ENCODE measurements around the gene MUL1.

The MUL1 gene

DNA sequence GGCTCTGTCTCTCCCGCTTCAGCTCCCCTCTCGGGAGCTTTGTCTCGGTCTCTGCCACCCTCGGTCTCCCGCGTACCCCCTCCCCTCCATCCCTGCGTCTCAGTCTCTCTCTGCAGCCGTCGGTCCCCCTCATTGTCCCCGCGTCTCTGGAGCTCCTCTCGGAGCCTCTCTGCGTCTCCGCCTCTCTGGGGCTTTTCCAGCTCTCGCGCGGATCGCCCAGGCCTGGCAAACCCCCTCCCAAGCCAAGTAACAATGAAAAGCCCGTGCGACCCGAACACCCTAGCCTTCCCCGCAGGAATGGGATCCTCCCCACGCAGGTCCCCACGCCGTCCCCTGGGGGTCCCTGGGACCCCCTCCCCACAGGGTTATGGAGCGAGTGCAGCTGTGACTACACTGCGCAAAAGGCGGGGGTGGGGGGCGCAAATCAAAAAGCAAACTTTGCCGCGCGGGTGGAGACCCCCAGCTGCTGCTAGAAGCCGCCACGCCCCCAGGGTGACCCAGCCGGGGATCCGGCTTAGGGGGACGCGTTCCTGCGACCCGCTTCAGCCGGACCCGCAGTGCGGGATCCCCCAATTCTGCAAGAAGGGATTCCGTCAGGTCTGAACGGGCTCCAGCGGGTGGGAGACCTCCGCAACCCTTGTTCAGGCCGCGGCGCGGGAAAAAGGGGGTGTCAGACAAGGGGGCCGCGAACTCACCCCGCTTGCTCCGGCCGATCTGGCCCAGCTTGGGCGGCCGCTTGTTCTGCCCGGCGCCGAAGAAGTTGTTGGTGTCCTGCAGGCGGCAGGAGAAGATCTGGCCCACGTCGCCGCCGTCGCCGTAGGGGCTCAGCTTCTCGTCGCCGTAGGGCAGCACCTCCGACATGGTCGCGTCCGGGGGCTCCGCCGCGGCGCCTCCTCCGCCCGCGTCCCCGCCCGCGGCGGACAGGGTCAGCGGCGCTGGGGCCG lies 23.2 kb downstream of the MUL1 start:
- no peak for DNase-seq

DNA sequence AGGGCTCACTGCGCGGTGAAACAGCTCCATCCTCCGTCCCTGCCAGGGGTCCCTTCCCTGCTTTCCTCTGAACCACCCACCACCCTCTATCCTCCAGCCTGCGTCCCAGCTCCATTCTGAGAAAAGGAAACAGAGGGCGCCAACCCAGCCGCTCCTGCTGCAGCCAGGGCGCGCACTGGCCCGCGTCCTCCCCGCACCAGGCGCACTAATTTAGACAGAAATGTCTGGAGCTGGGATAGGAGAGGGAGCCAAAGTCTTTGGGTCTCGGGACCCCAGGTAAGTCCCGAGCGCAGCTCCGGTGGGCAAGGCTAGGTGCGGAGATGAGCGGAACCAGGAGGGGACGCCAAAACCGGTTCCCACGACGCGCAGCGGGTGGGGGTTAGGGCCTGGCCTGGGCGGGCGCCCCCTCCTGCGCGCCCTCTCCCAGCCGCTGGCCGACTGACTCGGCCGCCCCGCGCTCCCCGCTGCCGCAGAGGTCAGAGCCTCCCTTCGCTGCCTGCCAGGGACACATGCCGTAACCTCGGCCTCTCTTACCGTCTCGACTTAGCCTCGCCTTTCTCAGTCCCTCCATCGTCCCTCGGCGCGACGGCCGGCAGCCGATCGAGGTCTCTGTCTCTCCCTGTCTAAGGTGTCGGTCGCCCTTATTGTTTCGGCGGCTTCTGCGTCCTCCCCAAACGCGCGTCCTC lies 24.0 kb downstream of the MUL1 start:
- no peak for DNase-seq

DNA sequence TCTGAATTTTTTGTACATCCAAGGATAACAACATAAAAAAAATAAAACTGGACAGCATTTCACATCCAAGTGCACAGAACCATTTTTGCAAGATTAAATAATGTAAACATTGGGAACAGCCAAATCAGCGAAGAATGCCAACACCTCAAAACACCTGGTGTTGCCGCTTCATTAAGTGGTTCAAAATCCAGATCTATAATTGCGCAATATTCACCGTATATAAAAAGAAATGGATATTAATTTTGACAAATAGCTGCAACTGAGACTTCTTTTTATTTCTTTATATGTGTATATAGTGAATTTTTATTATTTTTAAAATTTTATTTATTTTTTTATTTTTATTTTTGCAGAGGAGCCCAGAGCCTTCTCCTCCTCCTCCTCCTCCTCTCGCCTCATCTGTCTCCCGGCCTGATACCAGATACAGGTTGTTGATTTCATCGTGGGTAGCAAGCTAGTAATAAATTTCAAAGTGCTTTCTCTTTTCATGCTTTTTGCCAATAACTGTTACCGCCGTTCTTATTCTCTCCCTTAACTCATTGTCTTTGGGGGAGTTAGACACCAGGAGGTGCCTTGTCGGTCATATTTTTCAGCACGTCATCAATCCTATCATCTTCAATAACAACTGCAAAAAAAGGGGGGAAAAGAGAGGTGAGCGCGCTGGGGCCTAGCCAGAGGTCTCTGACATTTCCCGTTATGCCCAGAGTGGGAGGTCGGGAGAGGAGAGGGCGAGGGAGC lies 24.7 kb downstream of the MUL1 start:
- DNase-seq, result no peak

DNA sequence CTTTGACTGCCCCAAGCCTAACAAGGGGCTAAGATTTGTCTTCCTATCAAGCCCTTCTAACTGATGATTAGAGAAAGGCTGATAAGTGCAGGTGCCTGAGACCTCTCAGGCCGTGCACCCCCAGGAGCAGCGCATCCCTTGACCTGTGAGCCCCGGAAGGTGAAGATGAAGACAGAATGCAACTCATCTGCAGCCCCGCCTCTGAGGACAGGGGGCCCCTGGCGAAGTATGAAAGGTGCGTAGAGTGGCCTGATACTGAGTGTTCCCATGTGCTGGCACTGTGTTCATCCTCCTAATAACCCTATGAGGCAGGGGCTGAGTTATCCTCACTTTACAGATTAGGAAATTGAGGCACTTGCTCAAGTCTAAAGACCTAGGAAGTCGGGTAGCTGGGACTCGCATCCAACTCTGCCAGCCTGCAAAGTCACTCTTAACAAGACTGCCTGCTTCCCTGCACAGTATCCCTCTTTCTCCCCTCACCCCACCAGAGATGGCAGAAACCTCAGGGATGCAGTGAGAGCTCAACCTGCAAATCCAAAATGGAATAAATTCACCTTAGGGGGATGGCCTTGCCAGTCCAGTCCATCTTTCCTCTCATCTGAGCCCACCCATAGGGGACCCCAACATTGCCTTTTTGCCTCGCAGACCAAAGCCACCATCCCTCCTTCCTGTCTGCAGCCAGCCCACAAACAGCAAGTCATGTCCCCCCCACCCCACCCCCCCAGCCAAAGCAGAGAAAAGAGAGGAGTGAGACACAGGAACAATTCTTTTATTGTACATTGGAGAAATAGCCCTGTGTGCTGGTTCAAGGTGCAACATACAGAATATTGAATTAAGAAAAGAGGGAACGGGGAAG lies 26.1 kb downstream of the MUL1 start:
- no peak for DNase-seq

DNA sequence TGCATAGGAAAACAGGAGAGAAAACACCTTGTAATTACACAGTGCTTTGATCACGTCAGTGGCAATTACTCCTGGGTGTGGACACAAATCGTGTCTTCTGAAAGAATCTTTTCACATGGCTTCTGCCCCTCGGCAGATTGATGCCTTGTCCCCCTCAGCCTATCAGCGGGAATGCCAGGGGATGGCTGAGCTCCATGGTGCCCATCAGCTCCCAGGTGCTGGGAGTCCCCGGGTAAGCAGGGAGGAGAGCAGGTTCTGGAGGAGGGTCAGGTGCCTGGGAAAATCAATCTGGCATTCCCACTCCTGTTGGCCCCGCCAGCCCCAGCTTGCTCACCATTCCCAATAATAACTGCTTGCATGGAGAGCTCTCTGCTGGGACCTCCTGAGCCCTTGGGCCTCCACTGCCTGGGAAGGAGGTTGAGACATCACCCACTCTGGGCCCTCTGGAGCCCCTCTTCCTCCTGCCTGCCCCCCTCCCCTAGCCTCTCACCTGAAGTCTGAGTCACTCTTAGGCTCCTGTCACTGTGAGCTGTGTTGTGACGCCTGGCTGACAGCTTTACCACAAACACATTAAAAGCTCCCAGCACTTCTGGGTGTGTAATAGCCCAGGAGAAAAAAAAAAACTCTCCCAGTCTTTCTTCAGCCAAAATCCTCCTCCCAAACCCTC lies 26.9 kb downstream of the MUL1 start:
- no peak for DNase-seq

DNA sequence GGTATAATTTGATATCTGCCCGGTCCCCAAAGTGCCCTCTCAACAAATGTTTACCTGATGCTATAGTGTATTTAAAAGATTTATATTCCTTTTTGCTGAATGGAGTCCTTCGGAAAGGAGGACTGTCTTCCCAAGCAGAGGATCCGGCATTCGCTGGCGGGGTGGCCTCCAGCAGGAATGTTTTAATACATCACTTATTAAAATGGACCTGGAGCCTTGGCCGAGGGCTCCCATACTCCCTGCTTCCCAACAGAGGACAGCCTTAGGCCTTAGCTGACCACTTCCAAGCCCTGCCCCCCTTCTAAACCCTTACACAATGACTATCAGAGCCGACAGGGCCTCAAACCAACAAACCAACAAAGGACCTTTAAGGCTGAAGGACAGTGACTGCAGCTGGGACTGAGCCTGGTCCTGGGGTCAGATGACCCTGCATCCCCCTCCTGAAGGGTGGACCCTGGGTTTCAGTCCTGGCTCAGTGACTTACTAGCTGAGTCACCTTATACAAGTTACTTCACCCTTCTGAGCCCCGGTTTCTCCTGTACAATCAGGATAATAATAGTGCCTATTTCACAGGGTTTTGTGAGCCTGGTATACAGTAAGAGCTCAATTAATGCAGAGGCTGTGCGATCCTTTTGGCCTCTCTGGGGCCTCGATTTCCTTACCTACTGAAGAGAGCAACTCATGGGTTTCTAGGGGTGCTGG lies 27.6 kb downstream of the MUL1 start:
- no peak for DNase-seq

DNA sequence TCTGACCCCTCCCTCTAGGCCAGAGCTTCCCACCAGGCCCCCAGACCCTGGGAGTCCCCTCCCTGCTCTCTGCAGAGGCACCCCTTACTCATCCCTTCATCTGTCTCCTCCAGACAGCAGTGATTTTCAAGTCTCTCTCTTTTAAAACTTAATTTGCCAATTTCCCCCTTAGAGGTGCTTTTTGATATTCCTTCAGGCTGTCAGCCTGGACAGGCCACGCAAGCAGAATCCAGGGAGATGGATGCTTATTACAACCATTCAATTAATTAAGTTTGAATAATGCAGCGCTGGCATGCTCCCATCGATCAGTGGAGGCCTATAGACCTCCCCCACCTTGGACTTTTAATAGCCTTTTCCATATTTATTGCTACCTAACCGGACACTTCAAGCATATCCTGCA lies 28.1 kb downstream of the MUL1 start:
- no peak for DNase-seq

DNA sequence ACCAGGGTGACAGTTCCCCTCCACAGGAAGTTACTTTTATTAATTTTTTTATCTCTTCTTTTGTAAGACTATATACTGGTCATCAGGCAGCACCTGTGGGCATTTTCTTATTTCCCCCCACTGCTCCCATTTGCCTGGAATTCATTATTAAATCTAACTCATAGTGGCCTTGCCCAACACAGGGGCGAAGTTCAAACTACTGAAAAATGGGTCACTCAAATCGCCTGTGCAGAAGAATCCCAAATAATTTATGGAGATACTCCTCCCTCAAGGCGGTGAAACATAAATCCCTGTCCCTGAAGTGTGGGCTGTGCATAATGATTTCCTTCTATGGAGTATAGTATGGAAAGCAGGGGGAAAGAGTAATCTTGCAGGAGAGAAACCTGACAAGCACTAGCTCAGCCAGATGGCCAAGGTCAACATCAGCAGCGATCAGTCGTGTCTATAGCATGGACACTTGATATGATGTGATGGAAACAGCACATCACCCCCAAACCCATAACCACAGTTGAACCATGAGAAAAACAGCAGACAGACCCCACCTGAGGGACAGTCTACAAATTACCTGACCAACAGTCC lies 29.8 kb downstream of the MUL1 start:
- no peak for DNase-seq

DNA sequence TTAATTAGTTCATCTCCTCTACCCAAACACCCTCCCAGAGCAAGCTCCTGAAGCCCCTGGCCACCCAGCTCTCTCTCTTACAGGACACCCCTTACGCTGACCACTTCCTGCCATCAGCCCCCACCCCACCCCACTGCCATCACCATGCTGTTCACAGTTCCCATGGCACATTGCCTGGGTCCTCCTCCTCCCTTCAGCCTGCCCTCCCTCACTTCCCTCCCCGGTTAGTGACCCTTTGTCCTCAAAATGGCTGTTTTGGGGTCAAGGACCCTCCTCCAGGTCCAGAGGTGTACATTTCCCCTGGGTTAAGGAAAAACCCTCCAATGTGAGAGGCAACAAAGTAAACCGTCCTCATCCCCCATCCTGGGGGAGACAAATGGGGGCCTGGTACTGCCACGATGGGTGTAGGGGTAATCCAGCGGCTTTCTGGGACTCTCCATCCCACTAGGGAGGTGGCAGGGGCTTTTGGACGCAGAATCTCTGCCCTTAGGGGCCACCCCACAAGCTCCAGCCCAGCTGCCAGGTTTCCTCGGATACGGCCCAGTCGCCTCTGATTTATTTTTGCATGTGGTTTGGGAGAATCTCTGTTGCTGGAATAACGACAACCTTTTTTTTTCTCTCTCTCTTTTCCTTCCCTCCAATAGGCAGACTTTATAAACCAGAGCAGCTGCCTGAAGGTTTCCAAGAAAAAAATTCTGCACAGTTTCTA lies 30.4 kb downstream of the MUL1 start:
- DNase-seq, result no peak

DNA sequence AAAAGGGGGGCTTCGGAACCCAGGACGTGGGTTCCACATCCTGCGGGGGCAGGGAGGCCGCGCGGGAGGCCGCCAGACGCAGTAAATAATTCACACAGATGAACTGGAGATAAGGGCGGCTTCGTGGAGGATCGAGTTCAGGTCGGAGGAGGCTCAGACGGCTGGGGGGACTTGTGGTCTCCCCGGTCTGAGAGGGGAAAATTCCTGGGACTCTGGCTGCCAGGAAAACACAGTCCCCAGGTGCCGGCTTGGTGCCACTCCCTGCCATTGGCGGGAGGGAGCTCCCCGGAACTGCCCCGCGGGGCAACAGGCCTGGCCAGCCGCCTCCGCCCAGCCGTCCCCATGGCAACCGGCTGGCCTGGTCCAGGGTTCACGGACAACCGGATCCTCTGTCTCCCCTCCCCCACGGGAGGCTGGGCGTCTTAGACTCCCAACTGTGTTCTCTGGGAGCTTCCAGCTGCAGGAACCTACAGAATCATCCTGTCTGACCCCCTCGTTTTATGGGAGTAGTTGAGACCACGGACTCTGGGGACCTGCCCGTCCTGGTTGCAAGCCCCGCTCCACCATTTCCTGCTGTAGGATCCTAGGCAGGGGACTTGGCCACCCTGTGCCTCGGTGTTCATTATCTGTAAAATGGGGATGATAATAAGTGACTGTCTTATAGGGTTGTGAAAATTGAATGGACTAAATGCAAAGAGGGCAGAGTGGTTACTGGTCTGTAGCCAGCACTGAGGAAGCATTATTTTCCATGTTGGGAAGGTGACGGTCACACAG lies 31.5 kb downstream of the MUL1 start:
- no peak for DNase-seq

DNA sequence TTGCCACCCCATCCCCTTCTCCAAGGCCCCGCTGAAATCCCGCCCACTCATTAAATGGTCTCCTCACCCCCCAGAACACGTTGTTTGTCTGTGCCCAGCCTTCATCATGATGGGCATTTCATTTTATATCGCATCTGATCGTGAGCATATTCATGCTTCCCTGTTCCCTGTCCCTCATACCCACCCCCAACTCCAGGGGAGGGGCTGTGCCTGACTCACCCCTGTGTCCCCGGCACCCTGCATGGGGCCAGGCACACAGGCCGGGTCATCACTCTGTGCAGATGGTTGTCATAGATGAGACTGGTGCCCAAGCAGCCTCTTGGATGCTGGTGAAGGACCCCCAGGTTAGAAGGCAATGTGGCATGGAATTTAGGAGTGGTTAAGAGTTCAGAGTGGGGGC lies 33.0 kb downstream of the MUL1 start:
- DNase-seq, result no peak

DNA sequence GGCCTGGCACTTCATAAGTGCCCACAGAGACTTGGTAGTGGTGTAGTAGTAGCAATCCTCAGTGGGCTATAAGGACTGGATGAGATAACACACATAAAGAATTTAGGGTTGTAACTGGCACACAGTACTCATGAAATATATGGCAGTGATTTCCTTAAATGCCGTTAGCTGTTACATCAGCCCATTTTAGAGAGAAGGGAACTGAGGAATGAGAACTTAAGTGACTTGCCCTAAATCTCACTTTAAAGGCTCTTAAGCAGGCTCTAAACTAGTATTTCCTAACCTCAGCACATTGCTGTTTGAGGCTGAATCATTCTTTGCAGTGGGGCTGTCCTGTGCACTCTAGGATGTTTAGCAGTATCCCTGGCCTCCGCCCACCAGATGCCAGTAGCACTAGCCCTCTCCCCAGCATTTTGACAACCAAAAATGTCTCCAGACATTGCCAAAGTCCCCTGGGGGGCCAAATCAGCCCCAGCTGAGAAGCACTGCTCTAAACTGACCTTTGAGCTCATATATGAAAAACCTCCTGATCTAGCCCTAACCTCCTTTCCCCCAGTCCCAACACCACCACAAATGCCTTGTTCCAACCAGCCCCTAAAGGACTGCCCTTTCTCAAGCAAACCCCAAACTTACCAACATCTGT lies 33.5 kb downstream of the MUL1 start:
- no peak for DNase-seq

DNA sequence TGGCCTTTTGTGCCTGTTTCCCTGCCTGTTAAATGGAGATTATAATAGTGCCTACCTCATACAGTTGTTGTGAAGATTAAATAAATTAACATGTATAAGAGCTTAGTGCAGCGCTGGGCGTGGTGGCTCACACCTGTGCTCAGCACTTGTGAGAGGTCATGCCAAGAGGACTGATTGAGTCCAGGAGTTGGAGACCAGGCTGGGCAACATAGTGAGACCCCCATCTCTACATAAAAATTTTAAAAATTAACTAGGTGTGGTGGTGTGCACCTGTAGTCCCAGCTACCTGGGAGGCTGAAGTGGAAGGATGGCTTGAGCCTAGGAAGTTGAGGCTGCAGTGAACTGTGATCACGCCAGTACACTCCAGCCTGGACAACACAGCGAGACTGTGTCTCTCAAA lies 34.1 kb downstream of the MUL1 start:
- no peak for DNase-seq

DNA sequence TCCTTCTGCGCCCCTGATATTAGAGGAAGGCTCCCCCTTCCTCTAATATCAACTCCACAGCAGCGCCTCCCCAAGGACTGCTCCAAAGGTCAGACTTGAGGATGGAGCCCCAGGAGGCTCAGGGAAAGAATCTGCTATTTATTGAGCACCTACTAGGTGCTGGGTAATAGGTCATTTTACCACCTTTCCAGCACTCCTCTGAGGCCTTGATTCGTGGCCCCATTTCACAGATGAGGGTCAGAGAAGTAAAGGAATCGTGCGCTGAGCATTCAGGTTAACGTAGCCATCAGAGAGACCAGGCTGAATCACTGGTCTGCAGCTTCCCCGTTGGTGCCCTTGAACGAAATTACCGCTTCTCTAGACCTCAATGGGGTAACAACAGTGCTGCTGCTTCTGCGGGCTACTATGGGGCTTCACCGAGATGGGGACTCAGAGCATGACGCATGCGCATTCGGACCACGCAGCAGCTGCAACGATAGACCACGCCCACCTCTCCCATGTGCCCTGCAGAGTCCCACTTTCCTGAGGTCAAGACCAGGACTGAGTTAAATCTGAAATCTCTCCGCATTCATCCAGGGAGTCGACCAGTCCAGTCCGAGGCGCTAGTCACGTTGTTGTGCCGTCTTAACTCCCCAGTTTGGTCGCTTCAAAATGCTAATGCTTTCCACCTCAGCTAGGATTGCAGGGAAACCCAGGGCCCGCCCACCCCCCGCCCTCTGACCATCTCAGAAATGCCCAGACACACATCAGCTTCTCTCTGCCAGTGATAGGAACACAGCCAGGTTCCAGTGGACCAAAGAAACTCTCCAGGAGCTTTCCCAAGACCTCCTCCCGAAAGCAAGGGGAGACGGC lies 34.9 kb downstream of the MUL1 start:
- DNase-seq, result no peak

DNA sequence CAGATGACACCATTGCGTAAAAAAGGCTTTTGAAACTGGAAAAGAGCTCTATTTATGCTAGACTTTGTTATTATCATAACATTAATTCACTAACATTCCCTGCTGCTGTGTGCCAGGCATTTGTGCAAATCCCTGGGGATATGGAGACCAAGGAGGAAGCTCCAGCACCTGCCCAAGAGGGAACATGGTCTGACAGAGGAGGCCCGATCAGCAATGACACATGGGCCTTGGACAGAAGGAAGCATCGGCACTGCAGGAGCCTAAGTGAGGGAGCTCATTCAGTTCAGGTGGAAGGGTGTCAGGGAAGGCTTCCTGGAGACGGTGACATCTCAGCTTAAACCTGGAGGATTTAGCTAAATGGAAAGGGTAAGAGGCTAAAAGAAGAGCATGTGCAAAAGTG lies 35.8 kb downstream of the MUL1 start:
- DNase-seq, result no peak

DNA sequence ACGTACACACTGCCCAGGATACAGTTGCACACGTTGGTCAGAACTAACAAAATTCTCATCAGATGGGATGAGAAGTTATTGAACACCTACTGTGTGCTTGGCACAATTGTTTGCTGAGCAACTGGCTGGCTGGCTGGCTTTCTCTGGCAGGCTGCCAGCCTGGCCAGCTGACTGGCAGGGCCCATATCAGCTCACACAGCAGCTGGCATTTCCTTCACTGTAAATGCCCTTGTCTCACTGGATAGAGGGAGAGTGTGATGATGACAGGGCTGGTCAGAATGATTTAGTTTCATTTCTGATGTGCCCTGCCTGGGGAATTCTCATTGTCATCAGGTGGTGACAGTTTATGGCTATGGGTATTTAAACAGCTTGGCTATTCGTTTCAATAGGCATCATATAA lies 37.8 kb downstream of the MUL1 start:
- DNase-seq, result no peak

DNA sequence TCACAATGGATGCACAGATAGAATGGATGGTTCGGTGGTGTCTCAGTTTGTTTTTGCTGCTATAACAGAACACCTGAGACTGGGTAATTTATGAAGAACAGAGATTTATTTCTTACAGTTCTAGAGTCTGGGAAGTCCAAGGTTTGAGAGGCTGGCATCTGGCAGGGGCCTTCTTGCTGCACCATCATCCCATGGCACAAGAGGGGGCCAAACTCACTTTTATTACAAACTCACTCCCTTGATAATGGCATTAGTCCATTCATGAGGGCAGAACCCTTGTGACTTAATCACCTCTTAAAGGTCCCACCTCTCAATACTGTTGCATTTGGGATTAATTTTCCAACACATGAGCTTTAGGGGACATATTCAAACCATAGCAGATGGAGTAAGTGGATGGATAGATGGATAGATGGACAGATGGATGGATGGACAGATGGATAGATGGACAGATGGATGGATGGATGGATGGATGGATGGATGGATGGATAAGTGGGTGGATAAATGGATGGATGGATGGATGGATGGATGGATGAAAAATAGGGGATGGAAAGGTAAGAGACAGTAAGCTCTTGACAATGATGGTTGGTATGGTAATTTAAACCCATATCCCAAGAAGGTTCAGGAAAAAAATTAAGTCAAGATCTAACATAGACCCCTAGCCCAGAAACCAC lies 38.4 kb downstream of the MUL1 start:
- DNase-seq, result no peak

DNA sequence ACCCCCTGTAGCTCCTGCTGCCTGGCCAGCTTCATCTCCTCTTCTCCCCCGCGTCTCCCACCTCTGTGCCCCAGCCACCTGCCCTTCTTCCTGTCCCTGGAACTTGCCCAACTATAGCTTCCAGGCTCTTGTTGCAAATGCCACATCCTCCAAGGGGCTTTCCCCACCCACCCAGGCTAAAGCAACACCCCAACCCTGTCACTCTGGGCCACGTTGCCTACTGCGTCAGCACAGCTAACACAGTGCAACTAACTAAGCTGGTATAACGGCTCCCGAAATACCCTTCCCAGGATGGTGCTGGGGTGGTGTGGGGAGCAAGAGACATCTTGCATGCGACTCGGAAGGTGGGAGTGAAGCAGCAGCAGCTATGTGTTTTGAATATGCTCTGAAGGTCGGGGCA lies 41.7 kb downstream of the MUL1 start:
- no peak for DNase-seq
